GM19372 (cell line): ENCODE results near the gene TMEM109.

Experiments used
- ATAC-seq: cut with Tn5 transposase; IDR thresholded peaks from one replicate; pipeline ENCODE4 v1.9.1; 2021; ENCODE audit warnings: mild to moderate bottlenecking, low read depth, moderate library complexity; ENCODE audit not compliant: unreplicated experiment

Gene TMEM109

DNA sequence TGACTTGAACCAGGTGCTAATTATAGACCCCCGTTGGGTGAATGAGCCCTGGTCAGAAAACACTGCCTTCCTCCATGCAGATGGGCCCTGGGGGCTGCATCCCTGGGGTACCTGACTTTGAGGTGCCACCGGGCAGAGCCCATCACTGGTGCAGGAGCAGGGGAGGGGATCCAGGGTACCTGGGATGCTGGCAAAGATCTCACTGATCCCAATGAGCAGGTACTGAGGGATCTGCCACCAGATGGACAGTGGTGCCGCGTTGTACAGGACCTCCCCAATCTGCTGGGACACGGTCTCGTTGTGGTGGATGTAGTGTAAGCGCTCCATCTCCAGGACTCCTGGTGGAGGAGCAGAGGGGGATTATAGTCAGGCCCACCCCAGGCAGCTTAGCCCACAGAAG, 25.3 kb downstream of the TMEM109 start:
- no peak for ATAC-seq

DNA sequence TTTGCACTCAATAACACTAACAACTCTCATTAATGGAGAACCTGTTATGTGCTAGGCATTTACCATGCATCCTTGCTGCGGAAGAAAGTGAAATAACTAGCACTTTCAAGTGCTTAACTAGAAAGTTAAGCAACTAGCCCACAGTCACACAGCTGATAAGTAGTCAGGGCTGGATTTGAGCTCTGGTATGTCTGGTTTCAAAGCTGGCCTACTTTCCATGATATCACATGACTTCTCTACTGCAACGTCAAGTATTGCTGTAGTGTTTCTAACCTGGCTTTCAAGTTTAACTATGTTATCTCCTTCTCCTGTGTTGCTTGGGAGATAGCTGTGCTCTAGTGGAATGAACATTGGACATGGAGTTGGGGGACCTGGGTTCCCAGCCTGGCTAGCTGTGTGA, 25.9 kb downstream of the TMEM109 start:
- ATAC-seq, result no peak

DNA sequence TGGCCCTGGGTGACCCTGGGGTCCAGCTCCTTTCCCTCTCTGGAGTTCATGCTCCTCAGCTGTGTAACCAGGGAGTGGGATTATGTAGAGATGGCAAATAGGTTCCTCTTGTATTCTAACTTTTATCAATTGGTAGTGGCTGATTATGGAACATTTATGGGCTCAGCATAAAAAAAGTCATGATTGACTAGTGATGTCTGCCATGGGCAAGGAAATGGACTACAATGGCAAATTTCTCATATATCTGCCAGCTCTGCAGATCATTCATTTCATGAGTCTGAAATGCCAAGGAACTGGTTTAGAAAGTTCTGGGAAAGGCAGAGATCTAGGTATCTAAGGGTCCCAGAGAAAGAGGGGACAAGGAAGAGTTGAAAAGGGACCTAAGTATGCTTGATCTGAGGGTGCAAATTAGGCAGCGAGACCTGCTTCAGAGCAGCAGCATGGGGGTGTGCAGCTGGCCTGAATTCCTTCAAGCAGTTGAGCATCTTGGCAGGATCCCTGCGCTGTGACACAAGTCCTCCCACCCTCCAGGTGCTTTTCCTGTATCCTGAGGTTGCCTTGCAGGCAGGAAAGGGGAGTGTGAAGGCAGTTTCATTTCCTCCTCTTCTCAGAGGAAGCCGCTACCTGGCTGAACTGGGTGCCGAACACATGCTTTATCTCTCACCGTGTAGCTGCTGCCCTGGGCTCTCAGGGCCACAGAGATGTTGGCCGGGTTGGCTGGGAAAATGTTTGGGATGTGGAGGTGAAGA, 27.6 kb downstream of the TMEM109 start:
- no peak for ATAC-seq

DNA sequence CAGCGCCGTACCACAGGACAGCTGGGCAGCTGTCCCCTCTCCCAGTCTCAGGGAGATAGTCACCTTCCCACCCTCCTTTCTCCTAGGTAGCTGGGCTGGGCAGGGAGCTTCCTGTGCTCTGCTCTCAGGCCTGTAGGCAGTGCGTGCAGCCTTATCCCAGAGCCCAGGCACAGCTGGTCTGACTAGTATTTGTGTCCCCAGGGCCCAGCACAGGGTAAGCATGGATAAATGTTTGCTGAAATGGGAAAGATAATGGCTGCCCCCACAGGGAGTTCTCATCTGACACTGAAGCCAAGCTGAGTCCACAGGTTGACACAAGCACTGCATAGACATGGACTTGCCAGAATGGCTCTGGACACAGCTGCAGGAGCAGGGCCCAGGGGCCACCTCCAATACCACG, 28.3 kb downstream of the TMEM109 start:
- no peak for ATAC-seq

DNA sequence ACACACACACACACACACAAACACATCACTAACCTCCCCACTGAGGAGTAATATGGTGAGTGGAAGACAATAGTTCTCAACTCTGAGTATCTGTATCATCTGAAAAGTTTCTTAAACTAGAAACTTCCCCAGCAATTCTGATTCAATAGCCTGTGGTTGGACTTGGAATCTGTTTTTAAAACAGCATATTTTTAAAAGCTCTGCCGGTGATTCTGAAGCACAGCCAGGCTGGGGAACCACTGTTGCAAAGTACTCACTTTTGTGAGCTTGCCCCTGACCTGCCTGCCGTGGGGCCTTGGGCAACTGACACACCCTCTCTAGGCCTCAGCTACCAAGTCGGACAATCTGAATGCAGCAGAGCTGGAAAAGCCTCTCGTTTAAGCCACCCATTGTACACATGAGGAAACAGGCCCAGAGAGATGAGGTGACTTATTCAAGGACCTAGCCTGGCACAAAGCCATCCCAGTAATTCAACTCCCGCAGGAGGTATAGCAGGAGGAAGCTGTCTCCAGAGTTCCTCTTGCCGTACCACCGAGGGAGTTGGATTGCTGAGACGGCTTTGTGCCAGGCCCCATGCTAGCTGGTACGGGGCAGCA, 29.1 kb downstream of the TMEM109 start:
- no peak for ATAC-seq

DNA sequence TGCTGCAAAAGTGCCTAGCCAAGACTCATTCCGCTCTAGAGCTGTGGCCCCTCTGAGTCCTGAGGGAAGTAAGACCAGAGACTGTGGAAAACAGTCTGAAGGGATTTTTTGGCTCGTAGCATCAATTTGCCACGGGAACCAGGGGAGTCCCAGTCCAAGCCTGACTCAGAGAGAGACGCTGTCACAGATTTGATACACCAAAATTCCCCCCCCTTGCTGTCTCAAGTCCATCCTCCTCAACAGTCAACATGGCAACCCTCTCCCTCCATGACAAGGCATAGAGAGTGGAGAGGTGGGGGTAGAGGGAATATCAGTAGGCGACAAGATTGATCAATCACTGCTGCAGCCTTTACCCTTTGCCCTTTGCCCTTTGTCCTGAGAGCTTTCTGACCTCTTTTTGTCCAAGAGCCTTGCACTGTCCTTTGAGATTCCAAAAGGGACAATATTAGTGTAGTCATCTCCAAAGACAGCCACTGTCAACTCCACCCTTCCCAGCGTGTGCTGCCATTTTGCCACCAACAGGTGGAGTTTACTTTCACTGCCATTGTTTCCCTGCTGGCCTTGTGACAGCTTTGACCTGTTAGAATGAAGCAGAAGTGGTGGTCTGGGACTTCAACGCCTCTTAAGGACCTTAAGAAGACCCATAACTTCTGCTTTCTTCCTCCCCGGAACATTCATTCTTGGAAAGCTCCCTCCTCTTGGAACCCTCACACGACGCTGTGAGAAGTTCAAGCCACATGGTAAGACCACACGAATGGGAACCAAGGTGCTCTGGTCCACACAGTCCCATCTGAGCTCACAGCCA, 30.7 kb downstream of the TMEM109 start:
- ATAC-seq, result no peak

DNA sequence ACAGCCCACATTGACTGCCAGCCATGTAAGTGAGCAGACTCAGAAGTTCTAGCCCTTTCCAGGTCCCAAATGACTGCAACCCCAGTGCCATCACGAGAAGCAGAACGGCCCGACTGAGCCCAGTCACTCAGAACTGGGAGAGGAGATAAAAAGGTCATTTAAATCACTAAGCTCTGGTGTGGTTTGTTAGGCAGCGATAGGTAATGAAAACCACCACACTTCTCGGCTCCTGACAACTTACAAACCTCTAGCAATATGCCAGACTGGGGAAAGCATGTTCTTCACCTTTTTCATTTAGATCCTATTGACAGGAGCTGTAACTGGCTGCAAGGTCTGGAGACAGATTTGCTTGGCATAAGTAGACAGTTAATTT, 31.3 kb downstream of the TMEM109 start:
- ATAC-seq, result no peak

DNA sequence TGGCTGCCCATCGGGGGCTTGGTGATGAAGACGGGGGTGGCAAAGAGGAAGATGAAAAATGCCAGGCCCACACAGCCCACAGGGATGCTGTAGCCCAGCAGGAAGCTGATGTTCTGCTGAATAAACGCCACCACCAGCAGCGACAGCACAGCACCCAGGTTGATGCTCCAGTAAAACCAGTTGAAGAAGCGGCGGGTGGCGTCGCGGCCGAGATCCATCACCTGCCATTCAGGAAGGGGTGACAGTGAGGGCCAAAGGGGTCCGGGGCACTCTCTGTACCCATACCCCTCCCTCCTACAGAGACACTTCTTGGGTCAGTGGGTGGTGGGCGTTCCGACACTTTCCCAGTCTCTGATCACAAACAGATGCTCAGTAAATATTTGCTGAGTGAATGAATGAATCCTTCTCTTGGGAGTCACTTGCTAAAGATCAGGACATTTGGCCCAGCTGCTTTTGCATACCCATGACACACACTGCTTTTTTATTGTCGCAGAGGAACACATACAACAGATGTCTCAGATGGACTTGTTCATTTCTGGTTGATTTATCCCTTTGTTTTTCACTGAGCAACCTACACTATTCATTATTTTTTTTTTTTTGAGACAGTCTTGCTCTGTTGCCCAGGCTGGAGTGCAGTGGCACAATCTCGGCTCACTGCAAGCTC, 32.8 kb downstream of the TMEM109 start:
- no peak for ATAC-seq

DNA sequence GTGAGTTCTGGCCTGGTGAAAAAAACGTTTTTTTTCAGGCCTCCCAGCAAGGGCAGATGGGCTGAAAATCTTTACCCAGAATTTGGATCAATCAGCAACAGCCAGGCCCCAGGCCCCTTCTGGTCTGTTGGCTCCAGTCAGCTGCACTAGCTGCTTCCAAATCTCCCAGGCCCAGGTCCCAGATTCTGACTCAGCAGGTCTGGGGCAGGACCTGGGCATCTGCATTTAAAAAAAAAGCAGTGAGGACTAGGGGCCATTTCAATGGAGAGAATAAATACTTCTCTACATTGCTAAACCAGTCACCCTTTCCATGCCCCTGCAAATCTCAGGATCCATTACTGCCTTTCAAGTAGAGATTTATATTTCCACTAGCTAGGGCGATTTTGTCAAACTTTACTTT, 33.7 kb downstream of the TMEM109 start:
- no peak for ATAC-seq

DNA sequence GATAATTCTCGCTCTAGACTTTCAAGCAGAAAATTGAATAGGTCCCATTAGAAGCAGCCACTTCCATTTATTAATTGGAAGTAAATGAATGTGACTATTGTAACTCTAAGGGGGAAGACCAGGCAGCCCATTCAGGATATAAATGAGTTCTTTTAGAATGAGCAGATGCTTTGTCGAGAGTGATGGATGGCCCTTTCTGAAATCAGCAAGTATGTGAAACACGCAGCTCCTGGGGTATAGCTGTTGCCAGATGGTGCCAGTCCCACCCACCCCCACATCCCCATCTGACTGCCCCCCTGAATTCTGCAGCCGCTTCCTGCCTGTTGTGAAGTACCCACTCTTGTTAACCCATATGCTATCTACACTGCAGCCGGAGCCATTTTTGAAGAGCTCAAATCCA, 34.3 kb downstream of the TMEM109 start:
- ATAC-seq, result no peak

DNA sequence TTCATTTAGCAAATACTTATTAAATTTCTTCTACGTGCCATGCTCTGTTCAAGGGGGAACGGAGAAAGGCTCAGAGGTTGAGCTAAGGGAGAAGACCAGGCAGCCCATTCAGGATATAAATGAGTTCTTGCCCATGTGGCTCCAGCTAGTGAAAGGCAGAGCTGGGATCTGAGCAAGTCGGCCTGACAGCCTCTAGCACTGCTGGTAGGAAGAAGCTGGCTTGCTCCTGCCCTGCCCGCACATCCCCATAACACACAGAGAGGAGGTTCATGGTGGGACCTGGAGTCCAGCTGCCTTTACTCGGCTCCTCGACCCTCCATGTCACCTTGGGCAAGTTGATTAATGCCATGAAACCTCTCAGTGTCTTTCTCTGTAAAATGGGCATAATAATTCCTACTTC, 36.1 kb downstream of the TMEM109 start:
- ATAC-seq, result no peak

DNA sequence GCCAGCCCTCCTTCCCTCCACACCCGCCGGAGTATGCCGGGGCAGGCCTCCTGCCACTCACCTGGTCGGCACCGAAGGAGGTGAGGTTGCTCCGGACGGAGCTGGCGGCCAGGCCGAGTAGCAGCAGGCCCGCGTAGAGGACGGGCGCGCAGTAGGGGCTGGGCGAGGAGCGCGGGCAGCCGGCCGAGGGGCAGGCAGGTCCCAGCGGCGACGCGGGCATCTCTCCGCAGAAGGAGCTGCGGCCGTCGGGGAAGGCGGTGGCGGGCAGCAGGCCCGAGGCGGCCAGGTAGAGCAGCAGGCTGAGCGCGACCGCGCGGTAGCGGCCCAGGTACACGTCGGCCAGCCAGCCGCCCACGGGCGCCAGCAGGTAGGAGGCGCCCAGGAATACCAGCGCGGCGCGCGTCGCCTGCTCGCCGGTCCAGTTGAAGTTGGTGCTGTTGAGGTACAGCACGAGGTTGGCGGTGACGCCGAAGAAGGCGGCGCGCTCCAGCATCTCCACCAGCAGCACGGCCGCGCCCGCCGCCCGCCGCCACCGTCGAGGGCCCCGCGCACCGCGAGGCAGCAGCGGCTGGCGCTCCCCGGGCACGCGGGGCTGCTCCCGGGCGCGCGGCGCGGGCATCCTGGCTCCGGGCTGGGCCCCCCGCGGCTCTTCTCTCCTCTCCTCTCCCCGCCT, 37.1 kb downstream of the TMEM109 start:
- no peak for ATAC-seq

DNA sequence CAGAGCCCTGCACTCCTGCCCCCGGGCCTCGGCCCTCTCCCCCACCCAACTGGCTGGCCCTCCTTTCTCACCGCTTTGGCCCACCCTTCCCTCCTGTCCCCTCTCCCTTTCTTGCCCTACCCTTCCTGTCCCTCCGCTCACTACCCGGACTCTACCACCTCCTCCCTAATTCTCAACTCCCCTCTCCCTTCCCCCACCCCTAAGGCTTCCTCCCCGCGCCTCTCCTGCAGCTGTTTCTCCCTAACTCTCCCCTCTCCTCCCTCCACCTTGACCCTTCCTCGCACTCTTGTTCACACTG, 37.6 kb downstream of the TMEM109 start:
- no peak for ATAC-seq

DNA sequence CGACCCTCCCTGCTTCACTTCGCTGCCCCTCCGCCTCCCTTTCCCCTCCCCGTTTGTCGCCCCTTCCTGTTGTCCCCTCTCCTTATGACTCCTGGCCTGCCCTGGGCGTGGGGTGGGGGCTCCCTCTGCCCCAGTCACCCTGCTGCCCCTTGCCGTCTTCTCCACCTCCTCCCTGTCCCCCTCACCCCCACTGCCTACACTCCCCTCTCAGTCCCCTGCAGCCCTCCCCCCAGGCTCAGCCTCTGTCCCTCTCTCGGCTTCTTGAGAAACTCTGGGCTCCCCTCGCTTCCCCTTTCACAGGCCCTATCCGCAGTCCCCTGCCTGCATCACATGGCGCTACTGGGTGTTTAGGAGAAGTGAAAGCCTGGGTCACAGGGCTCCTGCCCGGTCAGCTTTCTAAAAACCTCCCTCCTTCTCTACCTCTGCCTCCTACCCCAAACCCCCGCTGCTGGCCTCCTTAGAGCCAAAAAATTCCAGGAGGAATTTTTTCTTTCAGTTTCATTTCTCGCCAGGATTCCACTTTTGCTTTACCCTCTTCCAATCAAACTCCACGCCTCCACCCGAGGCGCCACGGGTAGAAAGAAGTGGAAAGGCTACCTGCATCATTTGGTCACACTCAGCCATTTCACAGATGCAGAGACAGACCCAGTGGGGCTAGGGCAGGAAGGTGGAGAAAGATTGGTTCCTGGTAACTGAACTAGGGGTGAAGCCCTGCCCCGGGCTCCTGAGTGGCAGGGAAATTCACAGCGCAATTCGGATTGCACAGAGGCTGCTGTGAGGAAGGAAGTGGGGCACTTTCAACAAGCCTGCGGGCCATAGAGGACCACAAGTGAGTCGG, 38.2 kb downstream of the TMEM109 start, which contains the start of gene SLC15A3:
Gene SLC15A3 (minus strand): TSS at position 273 of the 838 bp plus-strand sequence. CDS start 625 bp downstream, outside the sequence.
- peak; percentile 76 for ATAC-seq

DNA sequence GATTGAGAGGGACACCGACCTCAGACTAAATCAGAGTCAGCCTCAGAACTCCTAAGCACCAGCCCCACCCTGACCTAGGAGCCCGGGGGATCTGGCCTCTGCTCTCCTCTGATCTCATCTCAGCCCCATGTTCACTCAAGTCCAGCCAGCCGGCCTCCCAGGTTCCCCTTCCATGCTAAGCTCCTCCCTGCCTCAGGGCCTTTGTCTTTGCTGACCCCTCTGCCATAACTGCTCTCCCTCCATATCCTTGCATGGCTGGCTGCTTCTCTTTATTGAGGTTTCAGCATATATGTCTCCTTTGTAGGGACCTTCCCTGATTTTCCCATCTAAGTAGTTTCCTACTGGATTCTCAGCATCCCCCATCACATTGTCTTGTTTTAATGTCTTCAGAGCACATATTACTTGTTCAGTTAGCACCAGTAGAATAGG, 38.8 kb downstream of the TMEM109 start:
- no peak for ATAC-seq

DNA sequence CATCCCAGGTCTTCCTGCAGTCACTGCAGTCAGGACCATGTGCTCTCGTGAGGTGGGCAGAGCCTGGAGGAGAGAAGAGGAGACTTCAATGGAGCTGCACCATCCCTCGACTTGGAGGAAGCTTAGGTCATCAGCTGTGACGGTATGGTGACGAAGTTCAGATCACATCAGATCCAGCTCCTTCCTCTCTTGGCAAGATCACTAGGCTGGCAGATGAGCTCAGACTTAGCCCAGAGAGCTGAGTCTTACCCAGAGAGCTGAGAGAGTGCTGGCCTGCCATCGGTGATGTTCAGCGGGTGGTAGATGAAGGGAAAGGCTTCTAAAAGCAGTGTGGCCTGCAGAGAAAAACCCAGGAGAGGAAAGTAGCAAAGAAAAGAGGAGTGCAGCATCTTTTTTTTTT, 39.8 kb downstream of the TMEM109 start:
- ATAC-seq, result no peak

DNA sequence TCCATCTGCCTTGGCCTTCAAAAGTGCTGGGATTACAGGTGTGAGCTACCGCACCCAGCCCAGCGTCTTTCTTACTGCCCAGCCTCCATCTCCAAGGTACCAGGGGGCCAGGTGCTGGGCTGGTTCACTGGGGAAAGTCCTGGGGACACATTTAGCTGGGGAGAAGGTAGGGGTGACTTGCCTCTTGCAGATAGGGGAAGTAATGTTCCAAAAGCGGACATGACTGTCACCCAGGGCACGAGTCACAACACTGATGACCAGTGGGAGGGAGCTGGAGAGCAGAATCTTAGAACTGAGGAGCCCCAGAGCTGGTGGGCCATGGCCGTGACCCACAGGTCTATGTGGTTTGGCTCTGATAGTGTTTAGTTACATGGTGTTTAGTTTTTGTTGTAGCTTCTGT, 40.5 kb downstream of the TMEM109 start:
- ATAC-seq, result no peak

DNA sequence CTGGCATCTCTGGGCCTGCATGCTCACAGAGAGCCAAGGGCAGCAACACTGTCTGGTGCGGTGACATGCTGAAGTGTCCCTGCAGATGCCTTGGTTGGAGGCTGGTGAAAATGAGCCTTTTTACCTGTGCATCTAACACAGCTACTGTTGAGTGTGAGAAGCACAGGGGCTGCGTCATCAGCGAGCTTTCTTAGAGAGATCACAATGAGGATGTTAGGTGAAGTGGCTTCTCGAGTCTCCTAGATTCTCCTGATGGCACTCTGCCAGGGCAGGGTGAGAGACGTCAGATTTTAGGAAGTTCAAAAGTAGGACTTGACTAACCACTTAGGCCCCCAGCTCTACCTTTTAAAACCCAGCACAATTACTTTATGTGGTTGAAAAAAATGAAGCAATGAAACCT, 41.6 kb downstream of the TMEM109 start:
- no peak for ATAC-seq

DNA sequence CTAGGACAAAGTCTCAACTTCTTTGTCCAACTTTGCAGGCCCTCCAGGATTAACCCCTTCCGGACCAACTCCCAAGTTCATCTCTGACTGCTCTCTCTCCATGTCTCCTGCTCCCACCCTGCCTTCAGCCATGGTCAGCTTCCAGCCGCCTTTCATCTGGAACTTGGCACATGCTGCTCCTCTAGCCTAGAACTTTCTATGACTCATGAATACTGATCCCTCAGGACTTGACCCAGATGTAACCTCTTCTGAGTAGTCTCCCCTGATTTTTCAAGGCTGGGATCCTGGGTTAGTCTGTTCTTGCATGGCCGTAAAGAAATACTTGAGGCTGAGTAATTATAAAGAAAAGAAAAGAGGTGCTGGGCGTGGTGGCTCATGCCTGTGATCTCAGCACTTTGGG, 43.2 kb downstream of the TMEM109 start:
- no peak for ATAC-seq

DNA sequence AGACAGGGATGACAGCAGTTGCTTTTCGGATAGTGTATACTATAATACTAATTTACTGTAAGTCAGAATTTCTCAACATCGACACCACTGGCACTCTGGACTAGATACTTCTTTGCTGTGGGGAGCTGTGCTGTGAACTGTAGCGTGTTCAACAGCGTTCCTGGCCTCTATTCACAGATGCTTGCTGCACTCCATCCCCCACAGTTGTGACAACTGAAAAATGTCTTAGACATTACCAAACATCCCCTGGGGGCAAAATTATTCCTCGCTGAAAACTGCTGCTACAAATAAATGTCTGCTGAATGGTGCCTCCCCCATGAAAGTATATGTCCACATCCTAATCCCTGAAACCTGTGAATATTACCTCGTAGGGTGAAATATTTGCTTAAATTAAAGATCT, 45.5 kb downstream of the TMEM109 start:
- no peak for ATAC-seq
